Right lung (tissue), 5 donors: ENCODE data around the gene TMEM198. TPM values are rescaled to one million over a fixed set of nuclear protein-coding genes. Genes with fewer than 3 reads are reported as not detected.
A peak's percentile ranks its signal among the peaks of the same experiment; 100 is the strongest.

ENCODE experiments used
- DNase-seq, 2 donors: peaks; one replicate each; pipeline ENCODE4 v3.0.0-alpha.2; 2013
- polyA plus RNA-seq, 5 donors: library from polyadenylated mRNA; unstranded; fragments of 120-200 nt; gene quantifications; one replicate each; pipeline versions ENCODE4 v1.2.1 to v1.2.3, GENCODE V29; 2013; ENCODE audit warnings: inconsistent platforms in 1 of 5, low replicate concordance in 1 of 5; ENCODE audit not compliant: insufficient read length in 5 of 5, insufficient read depth in 1 of 5

Gene TMEM198
- polyA plus RNA-seq, 5 donors: 2.0 to 4.2 (median 2.6) TPM

DNA sequence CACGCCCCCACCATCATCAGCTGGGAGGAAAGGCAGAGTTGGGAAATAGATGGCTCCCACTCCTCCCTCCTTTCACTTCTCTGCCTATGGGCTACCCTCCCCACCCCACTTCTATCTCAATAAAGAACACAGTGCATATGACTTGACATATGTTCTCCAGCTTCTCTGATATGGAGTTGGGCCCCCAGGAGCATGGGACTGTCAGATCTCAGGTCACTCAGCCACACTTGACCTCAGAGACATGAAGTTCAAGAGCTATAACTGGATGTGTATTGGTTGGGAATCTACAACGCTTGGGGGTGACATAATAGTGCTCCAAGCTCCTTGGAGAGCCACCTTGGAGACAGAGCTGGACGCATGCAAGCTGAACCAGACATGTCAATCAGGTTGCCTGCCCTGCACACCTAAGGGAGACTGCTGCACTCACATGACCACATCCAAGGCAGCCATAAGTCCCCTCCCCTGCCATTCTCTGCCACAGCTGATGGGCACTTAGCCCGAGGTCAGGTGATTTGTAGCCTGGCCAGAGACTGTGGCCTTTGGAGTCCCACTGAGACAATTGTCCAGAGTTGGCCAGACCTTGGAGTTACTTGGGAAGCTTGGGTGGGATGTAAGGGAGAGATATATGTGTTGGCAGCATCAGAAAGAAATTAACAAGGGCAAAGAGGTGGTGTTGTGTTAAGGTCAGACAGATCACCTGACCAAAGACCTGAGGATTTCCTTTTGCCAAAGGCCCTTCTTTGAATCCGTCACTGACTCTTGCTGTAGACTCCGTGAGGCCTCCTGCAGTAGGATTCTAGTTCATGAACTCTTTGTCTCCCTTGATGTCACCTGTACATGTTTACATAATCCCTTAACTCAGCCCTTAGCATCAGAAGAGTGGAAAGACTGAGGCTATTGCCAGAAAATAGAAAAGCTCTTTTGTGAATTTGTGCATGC lies 32.0 kb downstream of the TMEM198 start:
- no peak for DNase-seq

DNA sequence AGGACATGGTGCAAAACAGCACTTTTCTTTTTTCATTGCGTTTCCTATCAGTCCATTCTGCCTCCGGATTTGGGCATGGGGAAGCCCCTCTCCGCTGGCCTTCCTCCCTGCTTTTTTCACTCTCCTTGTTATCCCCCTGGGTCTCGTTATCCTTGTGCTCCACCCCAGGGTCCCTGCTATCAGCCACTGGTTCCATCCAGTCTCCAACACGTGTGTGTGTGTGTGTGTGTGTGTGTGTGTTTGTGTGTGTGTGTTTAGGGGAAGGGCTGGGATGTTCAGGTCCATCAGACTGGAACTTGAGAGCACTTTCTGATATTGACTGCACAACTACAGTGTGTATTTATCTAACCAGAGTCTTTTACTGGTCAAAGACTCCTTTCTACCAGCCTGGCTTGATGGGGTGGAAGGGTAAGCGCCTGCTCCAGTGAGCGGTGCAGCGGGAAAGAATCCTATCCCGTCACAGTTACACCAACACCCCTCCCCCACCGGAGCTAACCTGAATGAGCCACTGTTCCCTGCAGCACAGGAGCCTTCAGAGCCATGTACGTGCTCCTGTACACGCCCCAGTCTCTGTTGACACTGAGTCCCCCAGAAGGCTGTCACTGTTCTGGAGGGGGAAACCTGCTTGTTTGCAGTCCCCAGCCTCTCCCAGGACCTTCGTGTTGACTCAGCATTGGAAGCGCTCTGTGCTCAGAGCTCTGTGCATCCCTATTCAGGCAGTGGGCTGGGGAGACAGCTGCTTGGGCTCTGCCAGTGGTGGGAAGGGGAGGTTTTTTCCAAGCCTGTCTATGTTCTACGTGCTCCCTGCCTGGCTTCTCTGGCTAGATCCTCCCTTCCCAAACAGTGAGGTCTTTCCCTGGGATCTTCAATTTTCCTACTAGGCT lies 32.9 kb downstream of the TMEM198 start:
- DNase-seq: peak; percentile 52 to 61

DNA sequence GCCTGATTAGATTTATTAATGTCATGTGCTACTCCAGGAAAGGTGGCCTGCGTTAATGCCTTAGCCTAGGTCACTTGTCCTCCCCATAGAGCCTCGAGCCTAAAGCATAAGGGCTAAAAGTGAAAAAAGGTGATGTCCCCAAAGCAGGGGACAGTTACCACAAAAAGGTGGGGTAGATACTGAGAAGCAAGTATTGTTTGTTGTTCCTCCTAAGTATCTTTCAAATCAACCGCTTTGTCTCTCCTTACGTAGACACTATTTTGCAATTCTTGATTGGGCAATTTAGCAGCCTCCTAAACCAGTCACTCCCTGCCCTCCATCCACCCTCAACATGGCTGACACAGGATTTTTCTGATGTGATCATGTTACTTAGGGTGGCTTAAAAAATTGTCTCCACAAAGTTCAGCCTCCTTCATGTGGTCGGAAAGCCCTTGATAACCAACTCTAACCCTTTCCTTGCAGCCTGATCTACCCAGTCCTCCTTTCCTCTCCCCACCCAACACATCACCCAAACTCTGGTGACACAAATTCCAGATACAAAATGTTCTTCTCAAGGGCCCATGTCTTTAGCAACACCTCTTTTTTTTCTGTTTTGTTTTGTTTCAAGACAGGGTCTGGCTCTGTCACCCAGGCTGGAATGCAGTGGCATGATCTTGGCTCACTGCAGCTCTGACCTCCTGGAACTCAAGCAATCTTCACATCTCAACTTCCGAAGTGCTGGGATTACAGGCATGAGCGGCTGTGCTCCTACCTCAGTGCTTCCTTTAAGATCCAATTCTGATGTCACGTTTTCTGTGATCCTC lies 35.2 kb downstream of the TMEM198 start:
- no peak for DNase-seq

DNA sequence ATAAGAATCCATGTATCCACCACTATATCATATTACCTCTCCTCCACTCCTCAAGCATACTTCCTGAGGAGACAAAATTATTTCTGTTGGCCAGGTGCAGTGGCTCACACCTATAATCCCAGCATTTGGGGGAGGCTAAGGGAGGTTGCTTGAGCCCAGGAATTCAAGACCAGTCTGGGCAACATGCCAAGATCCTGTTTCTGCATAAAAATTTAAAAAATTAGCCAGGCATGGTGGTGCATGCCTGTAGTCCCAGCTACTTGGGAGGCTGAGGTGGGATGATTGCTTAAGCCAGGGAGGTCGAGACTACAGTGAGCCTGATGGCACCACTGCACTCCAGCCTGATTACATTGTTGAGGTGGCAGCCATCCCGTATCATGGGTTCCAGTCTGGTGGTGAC lies 37.5 kb downstream of the TMEM198 start:
- DNase-seq: no peak

DNA sequence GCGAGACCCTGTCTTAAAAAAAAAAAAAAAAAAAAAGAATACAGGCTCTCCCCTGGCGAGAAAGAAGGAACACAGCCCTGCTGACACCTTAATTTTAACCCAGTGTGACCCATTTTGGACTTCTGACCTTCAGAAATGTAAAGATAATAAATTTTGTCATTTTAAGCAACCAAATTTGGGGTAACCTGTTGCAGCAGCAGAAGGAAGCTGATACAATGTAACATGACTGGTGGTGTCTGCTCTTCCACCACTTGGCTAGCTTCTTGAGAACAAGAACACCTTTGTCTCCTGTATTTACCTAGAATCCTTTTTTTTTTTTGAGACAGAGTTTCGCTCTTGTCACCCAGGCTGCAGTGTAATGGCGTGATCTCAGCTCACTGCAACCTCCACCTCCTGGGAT lies 47.3 kb downstream of the TMEM198 start:
- DNase-seq: no peak

DNA sequence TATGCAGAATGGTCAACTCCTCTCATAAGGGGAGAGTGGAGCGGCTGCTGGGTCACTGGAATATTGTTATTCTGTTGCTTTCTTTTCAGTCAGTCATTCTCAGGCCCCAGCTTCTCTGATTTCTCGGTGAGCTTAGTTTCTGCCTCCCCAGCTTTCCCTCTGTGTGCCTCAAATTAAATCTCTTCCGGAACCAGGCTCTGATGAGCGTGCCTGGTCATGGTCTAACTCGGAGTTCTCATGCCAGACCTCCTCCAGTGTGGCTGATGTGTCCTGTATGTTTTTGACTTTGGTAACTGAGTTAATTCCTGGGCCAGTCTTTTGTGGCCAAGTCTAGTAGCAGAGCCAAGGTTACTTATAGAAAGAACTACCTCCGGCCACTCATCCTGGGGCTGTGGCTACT lies 48.9 kb downstream of the TMEM198 start:
- DNase-seq: peak; percentile 41 to 65

- no peak for DNase-seq
Measured at GRCh38 chr2:219593154-219593553, 49.3 kb downstream of the TMEM198 start.

GRCh38 chr2:219595256-219595655 lies 51.4 kb downstream of the TMEM198 start:
- DNase-seq: peak; percentile 72 to 77

- DNase-seq: no peak
Measured at GRCh38 chr2:219596954-219597551, 53.2 kb downstream of the TMEM198 start.

DNA sequence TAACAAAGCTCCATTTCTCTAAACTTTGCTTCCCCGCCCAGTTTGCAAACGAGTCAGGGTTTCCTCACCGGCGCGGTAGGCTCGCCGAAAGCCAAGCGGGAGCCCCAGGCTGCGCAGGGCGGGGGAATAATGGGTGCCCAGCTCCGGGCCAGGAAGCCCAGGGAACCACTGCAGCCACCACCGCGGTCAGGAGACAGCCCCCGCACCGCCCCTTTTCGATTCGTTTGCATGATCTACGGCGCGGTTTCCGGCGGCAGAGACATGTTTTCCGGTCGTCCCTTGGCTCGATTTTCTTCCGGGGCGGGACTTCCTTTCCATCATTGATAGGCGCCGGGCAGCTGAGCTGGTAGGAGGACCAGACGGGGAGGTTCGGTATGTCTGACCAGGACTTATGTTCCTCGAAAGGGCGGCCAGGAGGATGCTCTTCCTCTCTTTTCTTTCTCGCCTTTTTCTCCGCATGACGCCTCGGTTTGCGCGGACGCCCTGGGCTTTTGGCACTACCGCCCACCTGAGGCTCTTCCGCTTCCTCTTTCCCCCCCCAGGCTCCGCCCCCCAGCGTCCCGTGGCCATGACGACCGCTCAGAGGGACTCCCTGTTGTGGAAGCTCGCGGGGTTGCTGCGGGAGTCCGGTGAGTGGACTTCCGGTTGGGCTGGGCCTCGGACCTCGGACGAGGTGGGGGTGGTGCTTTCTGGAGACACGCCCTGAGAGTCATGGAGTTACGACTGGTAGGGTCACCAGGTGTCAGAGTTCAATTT lies 53.9 kb downstream of the TMEM198 start, which contains the start of gene STK11IP:
TSS of gene STK11IP (plus strand) at position 306 of the 756 bp plus-strand sequence. CDS start at position 569, 263 bp downstream.
- peak; percentile 98 for DNase-seq

DNA sequence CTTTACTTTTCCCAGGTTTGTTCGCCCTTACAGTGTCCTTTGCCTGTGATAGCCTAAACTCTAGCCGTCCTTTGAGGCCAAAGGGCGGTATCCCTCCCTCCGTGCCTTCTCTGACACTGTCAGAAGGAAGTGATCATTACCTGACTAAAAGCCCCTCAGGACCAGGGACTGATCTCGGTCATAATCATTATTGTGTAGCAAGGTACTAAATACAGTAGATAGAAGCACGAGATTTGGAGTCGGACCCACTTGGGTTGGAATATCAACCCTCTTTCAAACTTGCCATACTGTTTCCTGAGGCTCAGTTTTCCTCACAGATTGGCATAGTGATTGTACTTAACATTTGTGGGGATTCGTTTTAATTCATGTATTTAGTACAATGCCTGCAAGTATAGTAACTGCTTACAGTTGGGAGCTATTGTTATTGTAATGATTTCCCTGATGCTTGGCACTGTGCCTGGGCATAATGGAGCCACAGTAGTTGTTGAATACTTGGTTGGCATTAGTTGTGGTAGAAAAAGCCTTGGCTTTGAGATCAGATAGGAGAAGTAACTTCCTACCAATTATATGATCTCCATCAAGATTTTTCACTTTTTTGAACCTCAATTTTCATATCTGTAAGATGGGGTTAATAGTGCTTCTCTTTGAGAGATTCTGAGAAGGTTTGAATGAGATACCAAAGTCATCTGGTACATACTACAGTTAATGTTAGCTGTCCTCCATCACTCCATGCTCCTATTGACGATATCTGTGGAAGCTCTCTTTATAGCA lies 54.7 kb downstream of the TMEM198 start:
- no peak for DNase-seq

Other genes starting within 250 kb of the TMEM198 start
- gene PTPRN, start 234.6 kb upstream of the TMEM198 start, polyA plus RNA-seq: 1 to 10 TPM in 2 of 5 donors, under 1 TPM in 3; 0.30 to 1.2 (median 0.69) TPM
- gene RESP18, start 211.3 kb upstream of the TMEM198 start, polyA plus RNA-seq: not detected
- gene DNPEP, start 156.1 kb upstream of the TMEM198 start, polyA plus RNA-seq: 10 to 100 TPM; 48.3 to 89.7 (median 71.3) TPM
- 100 to 1,000 TPM in 1 of 5 donors, 10 to 100 TPM in 4; 10.2 to 190 (median 32.6) TPM for gene DES, start 125.7 kb upstream of the TMEM198 start, polyA plus RNA-seq
- 10 to 100 TPM; 18.1 to 35.5 (median 33.7) TPM for gene SPEG, start 109.2 kb upstream of the TMEM198 start, polyA plus RNA-seq
- gene GMPPA, start 45.1 kb upstream of the TMEM198 start, polyA plus RNA-seq: 10 to 100 TPM; 20.3 to 28.8 (median 24.8) TPM
- under 1 TPM; 0.06 to 0.42 (median 0.22) TPM for gene ASIC4, start 29.5 kb upstream of the TMEM198 start, polyA plus RNA-seq
- 10 to 100 TPM; 16.5 to 44.9 (median 23.4) TPM for gene CHPF, start 219 bp upstream of the TMEM198 start, polyA plus RNA-seq
- gene OBSL1, start 27.5 kb downstream of the TMEM198 start, polyA plus RNA-seq: 100 to 1,000 TPM; 102 to 150 (median 139) TPM
- gene INHA, start 28.3 kb downstream of the TMEM198 start, polyA plus RNA-seq: 1 to 10 TPM in 2 of 5 donors, under 1 TPM in 3; 0.50 to 1.6 (median 0.90) TPM
- 10 to 100 TPM; 20.3 to 29.7 (median 26.2) TPM for gene STK11IP, start 53.8 kb downstream of the TMEM198 start, polyA plus RNA-seq
- gene SLC4A3, start 83.6 kb downstream of the TMEM198 start, polyA plus RNA-seq: 10 to 100 TPM in 3 of 5 donors, 1 to 10 TPM in 2; 7.1 to 14.0 (median 10.3) TPM